Neuronal stem cell (in vitro differentiated cells): ENCODE results near the gene HNRNPAB.
A peak's percentile ranks its signal among the peaks of the same experiment; 100 is the strongest.

Experiments
- DNase-seq: peaks from one replicate; pipeline ENCODE4 v3.0.0-alpha.2; 2013; ENCODE audit warnings: low spot score
- H2AFZ ChIP-seq: one replicate; pipeline ENCODE4 v1.6.1; 2013; ENCODE audit warnings: mild to moderate bottlenecking, low read length, inconsistent platforms
- H2AK5ac ChIP-seq: 2 replicates; pipeline ENCODE4 v1.6.1; 2013; ENCODE audit warnings: low read depth, mild to moderate bottlenecking, inconsistent platforms, low read length, moderate library complexity, mixed read lengths
- H2BK120ac ChIP-seq: 2 replicates; pipeline ENCODE4 v1.6.1; 2013; ENCODE audit warnings: low read depth, mild to moderate bottlenecking, inconsistent platforms, low read length, moderate library complexity, mixed read lengths
- H2BK12ac ChIP-seq: one replicate; pipeline ENCODE4 v1.6.1; 2013; ENCODE audit warnings: low read length, inconsistent platforms
- H2BK15ac ChIP-seq: 2 replicates; pipeline ENCODE4 v1.6.1; 2013; ENCODE audit warnings: mild to moderate bottlenecking, low read length, inconsistent platforms, mixed read lengths
- H2BK5ac ChIP-seq: one replicate; pipeline ENCODE4 v1.6.1; 2013; ENCODE audit warnings: inconsistent platforms, mild to moderate bottlenecking, low read length, moderate library complexity
- H3K14ac ChIP-seq: one replicate; pipeline ENCODE4 v1.6.1; 2013; ENCODE audit warnings: low read length, inconsistent platforms
- H3K18ac ChIP-seq: 2 replicates; pipeline ENCODE4 v1.6.1; 2013; ENCODE audit warnings: low read length, inconsistent platforms
- H3K23ac ChIP-seq: 2 replicates; pipeline ENCODE4 v1.6.1; 2013; ENCODE audit warnings: low read depth, mild to moderate bottlenecking, mixed read lengths, low read length, inconsistent platforms; ENCODE audit not compliant: poor library complexity
- H3K27ac ChIP-seq: replicated peaks from 3 replicates; pipeline ENCODE4 v1.5.1; 2013; ENCODE audit warnings: low read length, inconsistent platforms
- H3K27me3 ChIP-seq, 3 experiments: 2 replicates each; pipeline ENCODE4 v1.6.1; 2013; ENCODE audit warnings: low read length in 3 of 3, mild to moderate bottlenecking in 2 of 3, inconsistent platforms in 1 of 3, low read depth in 1 of 3, mixed read lengths in 1 of 3, moderate library complexity in 1 of 3; ENCODE audit not compliant: control insufficient read depth in 3 of 3, insufficient read depth in 3 of 3
- H3K36me3 ChIP-seq, 2 donors: replicated peaks in 1 of 2; 2 replicates each; pipeline ENCODE4 v1.6.1; 2013; ENCODE audit warnings: low read length in 2 of 2; ENCODE audit not compliant: control insufficient read depth in 2 of 2, insufficient read depth in 2 of 2
- H3K4ac ChIP-seq: 2 replicates; pipeline ENCODE4 v1.6.1; 2013; ENCODE audit warnings: inconsistent platforms, mild to moderate bottlenecking, low read length, moderate library complexity
- H3K4me1 ChIP-seq, 2 donors: 1 replicate in 1 of 2; 2 replicates in 1 of 2; pipeline ENCODE4 v1.6.1; 2013; ENCODE audit warnings: low read length in 2 of 2, low read depth in 1 of 2; ENCODE audit not compliant: control insufficient read depth in 2 of 2, insufficient read depth in 1 of 2
- H3K4me2 ChIP-seq: one replicate; pipeline ENCODE4 v1.6.1; 2013; ENCODE audit warnings: mild to moderate bottlenecking, low read length, inconsistent platforms; ENCODE audit not compliant: insufficient read depth, poor library complexity, severe bottlenecking
- H3K4me3 ChIP-seq, 2 donors: 2 replicates each; pipeline ENCODE4 v1.5.1; 2013; ENCODE audit warnings: low read length in 2 of 2, mild to moderate bottlenecking in 2 of 2, inconsistent platforms in 1 of 2, moderate library complexity in 1 of 2
- H3K79me1 ChIP-seq: one replicate; pipeline ENCODE4 v1.6.1; 2013; ENCODE audit warnings: low read depth, mild to moderate bottlenecking, inconsistent platforms, low read length, moderate library complexity
- H3K9ac ChIP-seq: one replicate; pipeline ENCODE4 v1.6.1; 2013; ENCODE audit warnings: mild to moderate bottlenecking, low read depth, low read length, inconsistent platforms; ENCODE audit not compliant: poor library complexity
- H3K9me3 ChIP-seq, 2 donors: replicated peaks in 1 of 2; 2 replicates each; pipeline versions ENCODE3 to v1.6.1; 2013; ENCODE audit warnings: low read length in 2 of 2, mild to moderate bottlenecking in 2 of 2, inconsistent platforms in 1 of 2, low read depth in 1 of 2, mixed read lengths in 1 of 2, moderate library complexity in 1 of 2; ENCODE audit not compliant: control insufficient read depth in 2 of 2, insufficient read depth in 1 of 2
- H4K8ac ChIP-seq: one replicate; pipeline ENCODE4 v1.6.1; 2013; ENCODE audit warnings: low read depth, mild to moderate bottlenecking, inconsistent platforms, low read length, moderate library complexity
- H4K91ac ChIP-seq: one replicate; pipeline ENCODE4 v1.6.1; 2013; ENCODE audit warnings: low read length, low read depth, mild to moderate bottlenecking, inconsistent platforms; ENCODE audit not compliant: poor library complexity
- WGBS, 2 donors: extraction: QIAGEN DNeasy Blood & Tissue Kit; methylation state at CpG; one replicate each; pipeline ENCODE4 v1.1.7; 2013; ENCODE audit warnings: missing lambda C conversion rate in 2 of 2, mixed read lengths in 1 of 2; ENCODE audit not compliant: insufficient read length in 2 of 2, insufficient replicate concordance in 1 of 2; ENCODE audit errors: extremely low coverage in 2 of 2; 5-methylcytosine and 5-hydroxymethylcytosine counted together

Gene HNRNPAB

DNA sequence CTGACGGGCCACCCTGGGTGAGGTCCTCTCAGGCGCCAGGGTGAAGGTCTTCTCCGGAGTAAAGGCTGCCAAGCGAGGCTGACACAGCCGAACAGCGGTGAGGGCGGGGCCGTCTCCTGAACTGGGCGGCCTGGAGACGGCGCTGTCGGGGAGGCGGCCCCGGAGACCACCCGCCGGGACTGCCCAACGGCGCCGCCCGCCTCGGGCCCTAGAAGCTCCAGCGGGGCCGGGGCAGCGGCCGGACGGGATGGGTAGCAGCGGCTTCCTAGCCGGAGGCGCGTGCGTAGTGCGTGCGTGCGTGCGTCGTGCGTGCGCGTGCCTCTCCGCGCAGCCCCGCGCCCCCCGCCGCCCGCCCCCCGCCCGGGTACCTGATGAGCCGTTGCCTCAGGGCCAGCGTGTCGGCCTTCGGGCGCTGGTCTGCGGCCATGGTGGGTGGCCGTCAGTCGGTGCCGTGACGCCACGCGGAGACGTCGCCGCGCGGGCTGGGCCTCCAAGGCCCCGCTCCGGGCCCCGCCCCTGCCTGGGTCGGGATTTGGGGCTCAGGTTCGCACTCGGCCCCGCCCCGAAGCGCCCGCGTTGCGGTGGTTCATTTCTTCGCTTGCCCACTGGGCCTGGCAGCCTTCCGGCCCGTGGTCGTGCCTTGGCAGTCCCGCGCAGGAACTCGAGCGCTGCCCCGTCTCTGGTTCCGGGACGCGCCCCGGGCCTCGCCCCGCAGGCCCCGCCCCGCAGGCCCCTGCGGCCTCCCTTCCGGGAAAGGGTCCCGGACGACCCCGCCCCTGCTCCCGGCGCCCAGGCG lies 28.0 kb downstream of the HNRNPAB start, which contains the start of gene PHYKPL:
Gene PHYKPL (minus strand): TSS at position 679 of the 796 bp plus-strand sequence. CDS start 252 bp downstream, at position 427.
- Histone ChIP-seq H3K4me1 (peaks cover 6 to 14% of the 10 kb centered on the region in 2 donors), H3K4me3 (peak within 1 kb of the TSS; percentile 75 to 93)
- WGBS, 2 donors, result no CpG with 5 or more reads among the region's 102 CpGs

DNA sequence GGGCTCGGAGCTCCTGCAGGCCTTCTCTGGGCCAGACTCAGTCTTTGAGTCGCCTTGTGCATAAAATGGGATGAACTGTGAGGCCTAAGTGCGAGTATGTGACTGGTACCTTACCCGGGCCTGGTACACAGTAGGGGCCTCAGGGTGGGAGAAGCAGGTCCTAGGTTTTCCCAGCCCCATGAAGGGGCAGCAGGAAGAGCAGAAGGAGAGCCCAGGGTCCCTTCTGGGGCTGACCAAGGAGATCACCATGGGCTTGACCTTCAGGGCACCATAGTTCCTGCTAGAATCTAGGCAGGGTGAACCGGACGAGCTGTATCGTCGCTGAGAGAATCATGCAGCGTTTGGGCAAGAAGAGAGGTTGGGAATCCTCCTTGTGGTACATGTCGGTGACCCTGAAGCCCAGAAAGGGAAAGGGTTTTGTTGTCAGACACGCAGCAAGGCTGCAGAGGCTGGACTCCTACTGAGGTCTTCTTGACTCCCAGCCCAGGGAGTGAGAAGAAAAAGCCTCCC lies 28.6 kb downstream of the HNRNPAB start:
- H2AFZ ChIP-seq, result peak overlapping the region; percentile 96
- H3K79me1 ChIP-seq, result peaks cover 9% of the 10 kb centered on the region
- H2BK120ac ChIP-seq, result no peak overlapping the region
- H2BK15ac ChIP-seq, result peak overlapping the region; percentile 65
- H3K14ac ChIP-seq, result no peak overlapping the region
- H2BK5ac ChIP-seq, result peak overlapping the region; percentile 84
- peak overlapping the region; percentile 24 for H3K18ac ChIP-seq
- H3K4me2 ChIP-seq, result peak overlapping the region; percentile 92
- peak overlapping the region; percentile 87 for H3K23ac ChIP-seq
- DNase-seq, result no peak
- H3K27ac ChIP-seq, result no peak overlapping the region
- H3K4ac ChIP-seq, result no peak overlapping the region
- H3K9ac ChIP-seq, result no peak overlapping the region
- H3K9me3 ChIP-seq, result no peaks in the 10 kb centered on the region
- H3K4me1 ChIP-seq, result peaks cover 6 to 14% of the 10 kb centered on the region in 2 donors
- H3K27me3 ChIP-seq, result no peaks in the 10 kb centered on the region
- H3K36me3 ChIP-seq, result peaks cover 20 to 35% of the 10 kb centered on the region in 2 donors
- no peak overlapping the region for H4K91ac ChIP-seq
- peak overlapping the region; percentile 75 to 93 for H3K4me3 ChIP-seq
- peak overlapping the region; percentile 0 for H2AK5ac ChIP-seq
- H2BK12ac ChIP-seq, result no peak overlapping the region
- WGBS, 2 donors, result no CpG with 5 or more reads among the region's 11 CpGs
- H4K8ac ChIP-seq, result no peak overlapping the region

More for the DNA sequence above, 28.0 kb downstream of the HNRNPAB start, which contains the start of gene PHYKPL:
- Histone ChIP-seq H2BK5ac (peak within 1 kb of the TSS; percentile 84), H4K91ac (no peak within 1 kb of the TSS), H3K36me3 (peaks cover 26 to 42% of the 10 kb centered on the region in 2 donors), H3K4ac (no peak within 1 kb of the TSS), H3K14ac (peak within 1 kb of the TSS; percentile 64), H2AK5ac (peak within 1 kb of the TSS; percentile 44), H4K8ac (no peak within 1 kb of the TSS), H3K27me3 (no peaks in the 10 kb centered on the region), H3K18ac (peak within 1 kb of the TSS; percentile 95), H3K79me1 (peaks cover 9% of the 10 kb centered on the region), H3K23ac (peak within 1 kb of the TSS; percentile 87), H2AFZ (peak within 1 kb of the TSS; percentile 96), H3K4me2 (peak within 1 kb of the TSS; percentile 92), H3K27ac (peak within 1 kb of the TSS; percentile 81), H2BK12ac (no peak within 1 kb of the TSS), H2BK120ac (no peak within 1 kb of the TSS), H3K9me3 (peaks cover 0 to 3% of the 10 kb centered on the region in 2 donors), H3K9ac (peak within 1 kb of the TSS; percentile 93), H2BK15ac (peak within 1 kb of the TSS; percentile 65)
- peak; percentile 67 for DNase-seq

DNA sequence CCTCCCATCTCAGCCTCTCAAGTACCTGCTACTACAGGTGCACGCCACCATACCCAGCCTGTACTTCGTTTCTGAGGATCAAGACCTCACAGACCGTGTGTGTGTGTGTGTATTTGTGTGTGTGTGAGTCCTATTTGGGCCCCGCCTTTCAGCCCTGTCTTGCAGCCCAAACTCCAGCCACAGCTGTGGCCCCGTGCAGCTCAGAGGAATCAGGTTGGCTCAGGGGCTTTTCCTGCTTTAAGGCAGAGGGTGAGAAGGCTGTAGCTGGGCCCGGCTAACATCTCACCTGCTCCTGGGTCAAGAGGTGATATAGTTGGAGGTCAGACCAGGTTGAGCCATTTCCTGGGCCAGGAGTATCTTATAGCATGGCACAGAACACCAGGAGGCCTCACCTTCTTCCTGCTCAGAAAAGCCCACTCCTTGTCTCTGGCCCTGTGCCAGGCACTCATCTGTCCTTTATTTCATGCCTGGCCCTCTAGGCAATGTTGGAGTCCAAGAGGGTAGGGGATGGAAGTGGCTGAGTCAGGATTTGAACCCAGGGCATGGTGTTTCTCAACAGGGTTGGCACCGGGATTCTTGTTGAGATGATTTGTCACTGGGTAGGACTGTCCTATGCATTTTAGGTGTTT lies 29.9 kb downstream of the HNRNPAB start:
- peaks cover 11 to 24% of the 10 kb centered on the region in 2 donors for H3K36me3 ChIP-seq
- H4K8ac ChIP-seq, result no peak overlapping the region
- no peak overlapping the region for H4K91ac ChIP-seq
- H3K14ac ChIP-seq, result no peak overlapping the region
- H3K27me3 ChIP-seq, result no peaks in the 10 kb centered on the region
- H3K4me3 ChIP-seq, result no peak overlapping the region
- peak overlapping the region; percentile 56 for H3K23ac ChIP-seq
- H3K4ac ChIP-seq, result no peak overlapping the region
- H2BK5ac ChIP-seq, result no peak overlapping the region
- H3K18ac ChIP-seq, result no peak overlapping the region
- H2AFZ ChIP-seq, result no peak overlapping the region
- no peaks in the 10 kb centered on the region for H3K9me3 ChIP-seq
- H2BK15ac ChIP-seq, result no peak overlapping the region
- H3K79me1 ChIP-seq, result peaks cover 9% of the 10 kb centered on the region
- H3K27ac ChIP-seq, result no peak overlapping the region
- no peak overlapping the region for H2AK5ac ChIP-seq
- H3K9ac ChIP-seq, result no peak overlapping the region
- H2BK120ac ChIP-seq, result peak overlapping the region; percentile 63
- peaks cover 9 to 21% of the 10 kb centered on the region in 2 donors for H3K4me1 ChIP-seq
- no peak overlapping the region for H2BK12ac ChIP-seq
- no CpG with 5 or more reads among the region's 7 CpGs for WGBS, 2 donors
- DNase-seq, result no peak
- no peak overlapping the region for H3K4me2 ChIP-seq
